Ovary (tissue), 3 donors: Measurements from ENCODE around the gene MAP3K8.

Experiments
- EP300 ChIP-seq: sonication (generic); formaldehyde crosslinking; IDR thresholded peaks from one replicate; pipeline ENCODE4 v1.6.1; 2017; ENCODE audit warnings: antibody characterized with exemption
- POLR2A ChIP-seq: fragments of 450-650 bp; IDR thresholded peaks from one replicate; pipeline ENCODE4 v1.6.1; 2017; ENCODE audit warnings: antibody characterized with exemption, mild to moderate bottlenecking, moderate library complexity
- TF ChIP-seq, protein P1 (sequence below), 3 donors: fragments of 450-650 bp in 2 of 3; fragments of 200-600 bp in 1 of 3; IDR thresholded peaks; one replicate each; pipeline versions ENCODE4 v1.5.1 to v1.8.0; 2016 to 2022; ENCODE audit warnings: antibody characterized with exemption in 3 of 3, mild to moderate bottlenecking in 1 of 3
- donor health status: DM: no; HTN: no; CAD: no.

DNA sequence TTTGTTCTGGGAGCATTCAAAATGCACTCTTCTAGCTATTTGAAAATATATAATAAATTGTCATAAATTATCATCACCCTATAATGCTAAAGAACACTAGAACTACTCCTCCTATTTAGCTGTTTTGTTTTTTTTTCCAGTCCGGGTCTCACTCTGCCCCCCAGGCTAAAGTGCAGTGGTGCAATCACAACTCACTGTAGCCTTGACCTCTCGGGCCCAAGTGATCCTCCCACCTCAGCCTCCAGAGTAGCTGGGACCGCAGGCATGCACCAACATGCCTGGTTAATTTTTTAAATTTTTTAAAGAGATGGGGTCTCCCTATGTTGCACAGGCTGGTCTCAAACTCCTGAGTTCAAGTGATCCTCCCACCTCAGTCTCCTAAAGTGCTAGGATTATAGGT lies 43.8 kb upstream of the MAP3K8 start:
- TF ChIP-seq, protein P1, sequence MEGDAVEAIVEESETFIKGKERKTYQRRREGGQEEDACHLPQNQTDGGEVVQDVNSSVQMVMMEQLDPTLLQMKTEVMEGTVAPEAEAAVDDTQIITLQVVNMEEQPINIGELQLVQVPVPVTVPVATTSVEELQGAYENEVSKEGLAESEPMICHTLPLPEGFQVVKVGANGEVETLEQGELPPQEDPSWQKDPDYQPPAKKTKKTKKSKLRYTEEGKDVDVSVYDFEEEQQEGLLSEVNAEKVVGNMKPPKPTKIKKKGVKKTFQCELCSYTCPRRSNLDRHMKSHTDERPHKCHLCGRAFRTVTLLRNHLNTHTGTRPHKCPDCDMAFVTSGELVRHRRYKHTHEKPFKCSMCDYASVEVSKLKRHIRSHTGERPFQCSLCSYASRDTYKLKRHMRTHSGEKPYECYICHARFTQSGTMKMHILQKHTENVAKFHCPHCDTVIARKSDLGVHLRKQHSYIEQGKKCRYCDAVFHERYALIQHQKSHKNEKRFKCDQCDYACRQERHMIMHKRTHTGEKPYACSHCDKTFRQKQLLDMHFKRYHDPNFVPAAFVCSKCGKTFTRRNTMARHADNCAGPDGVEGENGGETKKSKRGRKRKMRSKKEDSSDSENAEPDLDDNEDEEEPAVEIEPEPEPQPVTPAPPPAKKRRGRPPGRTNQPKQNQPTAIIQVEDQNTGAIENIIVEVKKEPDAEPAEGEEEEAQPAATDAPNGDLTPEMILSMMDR (IDR thresholded peaks at IDR 0.05) = no peak
- no peak for TF ChIP-seq POLR2A
- TF ChIP-seq EP300 = no peak
